GM23338 (cell line): Measurements from ENCODE around the gene EDAR.

Experiments used
- NANOG ChIP-seq: IDR thresholded peaks from 2 replicates; pipeline ENCODE4 v1.6.1; 2016; ENCODE audit warnings: antibody characterized with exemption, borderline replicate concordance
- POLR2AphosphoS5 ChIP-seq: IDR thresholded peaks from 2 replicates; pipeline ENCODE4 v1.6.1; 2016; ENCODE audit warnings: antibody characterized with exemption, low read depth

GRCh38 chr2:108969856-108970255 is 19.2 kb downstream of the EDAR start:
- TF ChIP-seq POLR2AphosphoS5 (no peak), NANOG (no peak)
